Body of pancreas (tissue), 4 donors: Measurements from ENCODE around the gene HOXB3. TPM values are rescaled to one million over a fixed set of nuclear protein-coding genes. Genes with fewer than 3 reads are reported as not detected.
A peak's percentile ranks its signal among the peaks of the same experiment; 100 is the strongest.

Experiments used
- ATAC-seq: fragments of 150-250 bp; one replicate; pipeline ENCODE4 v1.9.1; 2016
- DNase-seq, 4 donors: peaks; one replicate each; pipeline ENCODE4 v3.0.0-alpha.2; 2019
- H3K27ac ChIP-seq, 4 donors: fragments of 200-600 bp; sonication (generic); 1 replicate in 3 of 4; 2 replicates in 1 of 4; pipeline versions ENCODE4 v1.5.1 to v1.6.1; 2016 to 2019; ENCODE audit warnings: mild to moderate bottlenecking in 1 of 4, mixed read lengths in 1 of 4, moderate library complexity in 1 of 4
- H3K27me3 ChIP-seq, 2 donors: fragments of 200-600 bp; sonication (generic); one replicate each; pipeline ENCODE4 v1.6.0; 2016; ENCODE audit warnings: mild to moderate bottlenecking in 1 of 2
- H3K36me3 ChIP-seq, 2 donors: fragments of 200-600 bp; sonication (generic); replicated peaks in 1 of 2; 2 replicates each; pipeline ENCODE4 v1.5.1; 2016; ENCODE audit warnings: low read depth in 2 of 2; ENCODE audit not compliant: insufficient read depth in 1 of 2
- H3K4me1 ChIP-seq: fragments of 200-600 bp; sonication (generic); one replicate; pipeline ENCODE4 v1.6.0; 2016
- H3K4me3 ChIP-seq, 2 donors: fragments of 200-600 bp; sonication (generic); 1 replicate in 1 of 2; 2 replicates in 1 of 2; pipeline ENCODE4 v1.5.1; 2016 to 2019
- H3K9me3 ChIP-seq, 3 donors: fragments of 200-600 bp; sonication (generic); 1 replicate in 2 of 3; 2 replicates in 1 of 3; pipeline ENCODE4 v1.5.1; 2016
- CTCF ChIP-seq, 7 experiments: fragments of 450-650 bp in 4 of 7; fragments of 200-600 bp in 3 of 7; sonication (generic) in 3 of 7; IDR thresholded peaks; one replicate each; pipeline ENCODE4 v1.5.1; 2016 to 2019; ENCODE audit warnings: antibody characterized with exemption in 7 of 7
- POLR2A ChIP-seq, 3 donors: fragments of 450-650 bp; IDR thresholded peaks; one replicate each; pipeline ENCODE4 v1.6.1; 2016; ENCODE audit warnings: antibody characterized with exemption in 3 of 3, mild to moderate bottlenecking in 2 of 3
- WGBS, 2 donors: methylation state at CpG; one replicate each; pipeline ENCODE4 v1.1.5; 2017; 5-methylcytosine and 5-hydroxymethylcytosine counted together
- intact Hi-C: fragments of 100-400 bp; cut with DNase I; formaldehyde crosslinking; loops from one replicate; pipeline ENCODE4 v1.15.1; 2023
- total RNA-seq, 2 donors: library from RNA; depleted of rRNA; stranded (reverse); fragments of >200 nt; gene quantifications; one replicate each; pipeline ENCODE4 v1.1.0, GENCODE V29; 2016

Gene HOXB3
- total RNA-seq, 2 donors from 2014 or later: 2.9 TPM; not detected in 1

- H3K9me3 ChIP-seq: no peaks in the 10 kb centered on the region
- DNase-seq (peak; percentile 39 to 57 (median 55)), ATAC-seq (peak; percentile 47)
- no peaks in the 10 kb centered on the region for H3K36me3 ChIP-seq
- intact Hi-C loops: no loop called here
- H3K4me1 ChIP-seq: peaks cover 18% of the 10 kb centered on the region
- H3K4me3 ChIP-seq: no peak overlapping the region
- 6 to 15% methylated on average over 35 to 38 of the region's 38 CpGs for WGBS, 2 donors
- H3K27me3 ChIP-seq: peaks cover 0 to 24% of the 10 kb centered on the region in 2 donors
- peak overlapping the region in 3 of 4 donors; percentile 48 to 67 (median 56) for H3K27ac ChIP-seq
- peak in 1 of 3 donors; percentile 19 for TF ChIP-seq POLR2A (IDR thresholded peaks at IDR 0.05)
- no peak for TF ChIP-seq CTCF (IDR thresholded peaks at IDR 0.05)
These were observed 45.6 kb downstream of the HOXB3 start for GRCh38 chr17:48544349-48545021.

- DNase-seq (no peak), ATAC-seq (no peak)
- intact Hi-C loops: no loop called here
- Histone ChIP-seq H3K9me3 (no peaks in the 10 kb centered on the region), H3K27ac (peak overlapping the region in 3 of 4 donors; percentile 48 to 67 (median 56)), H3K4me1 (peaks cover 18% of the 10 kb centered on the region), H3K4me3 (no peak overlapping the region), H3K36me3 (no peaks in the 10 kb centered on the region), H3K27me3 (peaks cover 0 to 24% of the 10 kb centered on the region in 2 donors)
- no peak for TF ChIP-seq POLR2A (IDR thresholded peaks at IDR 0.05)
- no peak for TF ChIP-seq CTCF (IDR thresholded peaks at IDR 0.05)
- WGBS, 2 donors: 7 to 11% methylated on average over 19 to 20 of the region's 20 CpGs
These were observed 46.1 kb downstream of the HOXB3 start for GRCh38 chr17:48543854-48544348.

GRCh38 chr17:48543107-48543853 lies 46.8 kb downstream of the HOXB3 start:
- DNase-seq (peak in 2 of 4 donors; percentile 34 to 38), ATAC-seq (peak; percentile 19)
- 2 to 3% methylated on average over 27 to 71 of the region's 72 CpGs for WGBS, 2 donors
- intact Hi-C loops: no loop called here
- H3K36me3 ChIP-seq: no peaks in the 10 kb centered on the region
- no peak for TF ChIP-seq POLR2A (IDR thresholded peaks at IDR 0.05)
- peak in 1 of 7 experiments; percentile 8 for TF ChIP-seq CTCF (IDR thresholded peaks at IDR 0.05)
- peak overlapping the region in 3 of 4 donors; percentile 48 to 67 (median 56) for H3K27ac ChIP-seq
- H3K27me3 ChIP-seq: peaks cover 0 to 24% of the 10 kb centered on the region in 2 donors
- no peaks in the 10 kb centered on the region for H3K9me3 ChIP-seq
- H3K4me3 ChIP-seq: peak overlapping the region; percentile 16 to 21
- peaks cover 18% of the 10 kb centered on the region for H3K4me1 ChIP-seq

GRCh38 chr17:48542698-48543106 lies 47.3 kb downstream of the HOXB3 start:
- Histone ChIP-seq H3K4me1 (peaks cover 18% of the 10 kb centered on the region), H3K27me3 (peaks cover 0 to 24% of the 10 kb centered on the region in 2 donors), H3K9me3 (no peaks in the 10 kb centered on the region), H3K36me3 (no peaks in the 10 kb centered on the region), H3K4me3 (peak overlapping the region in 1 of 2 donors; percentile 21), H3K27ac (peak overlapping the region in 3 of 4 donors; percentile 48 to 67 (median 56))
- ATAC-seq (no peak), DNase-seq (no peak)
- WGBS, 2 donors: 8% methylated on average over 12 of the region's 12 CpGs
- no peak for TF ChIP-seq POLR2A (IDR thresholded peaks at IDR 0.05)
- TF ChIP-seq CTCF (IDR thresholded peaks at IDR 0.05): no peak
- intact Hi-C loops: no loop called here
